IMR-90 (cell line): Measurements from ENCODE around the gene DHCR7.

Source experiments
- CEBPB ChIP-seq: IDR thresholded peaks from 2 replicates; pipeline ENCODE4 v1.6.1; 2012; ENCODE audit warnings: low read depth, low read length, improper control_type of control experiment
- CTCF ChIP-seq: conservative IDR thresholded peaks from 2 replicates; pipeline ENCODE4 v1.5.1; 2012; ENCODE audit warnings: mild to moderate bottlenecking, low read depth, low read length, improper control_type of control experiment
- MAFK ChIP-seq: IDR thresholded peaks from 2 replicates; pipeline ENCODE4 v1.6.1; 2012; ENCODE audit warnings: low read depth, low read length, improper control_type of control experiment
- MXI1 ChIP-seq: IDR thresholded peaks from 2 replicates; pipeline ENCODE4 v1.6.1; 2012; ENCODE audit warnings: low read depth, mild to moderate bottlenecking, low read length, moderate library complexity, borderline replicate concordance
- NFE2L2 ChIP-seq: fragments of 150-350 bp; IDR thresholded peaks from 2 replicates; pipeline ENCODE4 v1.6.1; 2016; ENCODE audit warnings: low read depth, mild to moderate bottlenecking, low read length
- POLR2A ChIP-seq: IDR thresholded peaks from 2 replicates; pipeline ENCODE4 v1.6.1; 2012; ENCODE audit warnings: mild to moderate bottlenecking, low read depth, low read length
- RAD21 ChIP-seq: IDR thresholded peaks from 2 replicates; pipeline ENCODE4 v1.6.1; 2012; ENCODE audit warnings: low read length, improper control_type of control experiment
- RFX5 ChIP-seq: IDR thresholded peaks from 2 replicates; pipeline ENCODE4 v1.8.0; 2012; ENCODE audit warnings: low read depth, mild to moderate bottlenecking, low read length, moderate library complexity
- SMC3 ChIP-seq: fragments of 150-350 bp; IDR thresholded peaks from 2 replicates; pipeline ENCODE4 v1.6.1; 2016; ENCODE audit warnings: low read depth, mild to moderate bottlenecking, antibody characterized with exemption, low read length, moderate library complexity
- USF2 ChIP-seq: fragments of 150-350 bp; IDR thresholded peaks from 2 replicates; pipeline ENCODE4 v1.6.1; 2017; ENCODE audit warnings: mild to moderate bottlenecking, antibody characterized with exemption, low read length, low read depth

GRCh38 chr11:71396548-71397123, 51.6 kb downstream of the DHCR7 start:
- TF ChIP-seq CTCF (no peak), MAFK (no peak), CEBPB (no peak), USF2 (no peak), RFX5 (no peak), POLR2A (no peak), RAD21 (no peak), MXI1 (no peak), SMC3 (no peak), NFE2L2 (no peak)
